ENCODE measurements around the gene GFRA3.
"Not testable (repeated sequence)": the region's sequence is repeated elsewhere in the genome, so short reads cannot be mapped to it uniquely, and the experiment has no call there.

Gene GFRA3, protein sequence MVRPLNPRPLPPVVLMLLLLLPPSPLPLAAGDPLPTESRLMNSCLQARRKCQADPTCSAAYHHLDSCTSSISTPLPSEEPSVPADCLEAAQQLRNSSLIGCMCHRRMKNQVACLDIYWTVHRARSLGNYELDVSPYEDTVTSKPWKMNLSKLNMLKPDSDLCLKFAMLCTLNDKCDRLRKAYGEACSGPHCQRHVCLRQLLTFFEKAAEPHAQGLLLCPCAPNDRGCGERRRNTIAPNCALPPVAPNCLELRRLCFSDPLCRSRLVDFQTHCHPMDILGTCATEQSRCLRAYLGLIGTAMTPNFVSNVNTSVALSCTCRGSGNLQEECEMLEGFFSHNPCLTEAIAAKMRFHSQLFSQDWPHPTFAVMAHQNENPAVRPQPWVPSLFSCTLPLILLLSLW

DNA sequence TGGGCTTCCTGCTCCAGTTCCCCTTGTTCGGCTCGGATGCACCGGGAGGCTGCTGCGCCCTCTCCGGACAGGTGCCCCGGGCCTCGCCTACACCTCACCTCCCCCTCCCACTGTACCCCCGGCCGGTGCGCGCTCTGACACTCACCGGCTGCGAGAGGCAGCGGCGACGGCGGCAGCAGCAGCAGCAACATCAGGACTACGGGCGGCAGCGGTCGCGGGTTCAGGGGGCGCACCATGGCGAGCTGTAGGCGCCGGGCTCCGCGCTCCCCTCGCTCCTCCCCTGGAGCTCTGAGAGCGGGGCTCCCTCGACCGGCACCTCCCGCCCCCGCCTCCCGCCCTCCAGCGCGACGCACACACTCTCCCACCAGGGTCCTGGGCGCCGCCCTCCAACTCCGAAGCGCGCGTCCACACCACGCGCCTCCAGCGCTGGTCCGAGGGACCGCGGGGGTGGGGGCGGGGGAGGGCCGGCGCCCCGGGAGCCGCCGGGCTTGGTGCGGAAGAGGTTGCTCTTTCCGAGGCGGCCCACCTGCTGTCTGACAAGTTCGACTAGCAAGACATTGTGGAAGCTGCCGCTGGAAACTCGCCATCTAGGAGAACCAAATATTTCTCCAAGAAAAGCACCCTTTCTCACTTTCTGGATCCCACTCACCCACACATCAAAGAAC is at the start of gene GFRA3:
Gene GFRA3, minus strand, starts transcription at position 433 of the 665 bp plus-strand sequence. Its CDS starts 197 bp downstream, at position 236.
- peak in 1 of 2 donors; percentile 27 for DNase-seq

DNA sequence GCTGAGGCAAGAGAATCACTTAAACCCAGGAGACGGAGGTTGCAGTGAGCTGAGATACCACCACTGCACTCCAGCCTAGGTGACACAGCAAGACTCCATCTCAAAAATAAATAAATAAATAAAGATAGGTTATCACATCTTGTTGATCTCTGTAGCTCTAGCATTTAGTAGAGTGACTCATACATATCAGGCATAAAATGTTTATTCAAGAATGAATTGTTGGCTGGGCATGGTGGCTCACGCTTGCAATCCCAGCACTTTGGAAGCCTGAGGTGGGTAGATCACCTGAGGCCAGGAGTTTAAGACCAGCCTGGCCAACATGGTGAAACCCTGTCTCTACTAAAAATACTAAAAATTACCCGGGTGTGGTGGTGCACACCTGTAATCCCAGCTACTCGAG is 43.8 kb upstream of the GFRA3 start:
- not testable (repeated sequence) for DNase-seq

- no peak for DNase-seq
Measured at GRCh38 chr5:138316355-138316754, 41.9 kb upstream of the GFRA3 start.

DNA sequence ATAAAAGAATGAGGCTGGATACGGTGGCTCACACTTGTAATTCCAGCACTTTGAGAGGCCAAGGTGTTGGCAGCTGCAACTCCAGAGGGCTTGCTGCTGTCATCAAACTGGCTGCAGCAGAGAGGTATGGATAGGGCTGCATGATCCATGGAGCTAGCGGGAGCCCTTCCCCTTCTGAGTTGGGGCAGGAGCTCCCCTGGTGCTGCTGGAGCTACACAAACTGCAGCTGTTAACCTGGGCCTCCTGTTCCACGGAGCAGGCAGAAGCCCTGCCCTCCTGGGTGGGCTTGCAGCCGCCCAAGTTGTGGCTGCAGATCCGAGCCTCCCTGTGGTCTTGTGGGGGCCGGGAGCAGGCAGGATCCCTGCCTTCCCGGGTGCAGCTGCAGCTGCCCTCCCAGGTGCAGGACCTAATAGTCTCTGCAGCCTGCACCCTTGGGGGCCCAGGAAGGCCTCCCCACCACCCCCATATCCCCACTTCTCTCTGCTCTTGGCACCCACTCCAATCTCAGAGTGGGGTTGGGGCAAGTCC is 41.4 kb upstream of the GFRA3 start:
- DNase-seq = no peak

DNA sequence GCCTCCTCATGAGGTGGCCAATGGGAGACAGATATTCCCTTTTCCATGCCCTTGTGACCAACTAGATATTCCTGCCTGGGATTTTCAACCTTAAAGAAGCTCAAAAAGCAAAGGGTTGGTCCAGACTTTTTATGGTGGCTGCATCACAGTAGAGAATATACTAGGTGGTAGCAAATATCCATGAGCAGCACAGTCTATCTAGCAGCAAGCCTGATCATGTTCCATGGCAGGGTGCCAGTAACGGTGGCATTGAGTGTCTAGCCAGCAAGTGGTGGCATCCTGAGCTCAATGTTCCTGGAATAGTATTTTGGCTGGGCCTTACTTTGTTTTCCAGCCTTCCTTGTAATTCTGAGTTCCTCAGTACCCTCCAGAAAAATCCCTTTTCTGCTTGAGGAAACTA is 31.4 kb upstream of the GFRA3 start:
- no peak for DNase-seq

DNA sequence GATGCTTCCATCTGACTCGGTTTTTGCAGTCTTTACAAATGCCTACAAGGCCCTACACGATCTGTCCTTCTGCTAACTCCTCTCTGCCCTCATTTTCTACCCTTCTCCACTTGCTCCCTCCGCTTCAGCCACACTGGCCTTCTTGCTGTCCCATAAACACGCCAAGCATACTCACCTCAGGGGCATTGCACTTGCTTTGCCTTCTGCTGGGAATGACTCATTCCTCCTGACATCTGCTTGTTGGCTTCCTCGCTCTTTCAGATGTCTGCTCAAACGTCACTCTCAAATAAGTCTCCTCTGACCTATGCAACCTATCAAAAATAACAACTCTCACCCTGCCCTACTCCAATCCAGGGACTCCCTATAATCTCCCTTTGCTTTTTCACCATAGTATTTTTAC is 29.0 kb upstream of the GFRA3 start:
- DNase-seq = no peak

- DNase-seq = no peak
Measured at GRCh38 chr5:138289296-138289695, 14.9 kb upstream of the GFRA3 start.

- DNase-seq = no peak
Measured at GRCh38 chr5:138287246-138287645, 12.8 kb upstream of the GFRA3 start.

- no peak for DNase-seq
Measured at GRCh38 chr5:138282920-138283742, 8.7 kb upstream of the GFRA3 start.

GRCh38 chr5:138280915-138281314 is 6.5 kb upstream of the GFRA3 start:
- no peak for DNase-seq

DNA sequence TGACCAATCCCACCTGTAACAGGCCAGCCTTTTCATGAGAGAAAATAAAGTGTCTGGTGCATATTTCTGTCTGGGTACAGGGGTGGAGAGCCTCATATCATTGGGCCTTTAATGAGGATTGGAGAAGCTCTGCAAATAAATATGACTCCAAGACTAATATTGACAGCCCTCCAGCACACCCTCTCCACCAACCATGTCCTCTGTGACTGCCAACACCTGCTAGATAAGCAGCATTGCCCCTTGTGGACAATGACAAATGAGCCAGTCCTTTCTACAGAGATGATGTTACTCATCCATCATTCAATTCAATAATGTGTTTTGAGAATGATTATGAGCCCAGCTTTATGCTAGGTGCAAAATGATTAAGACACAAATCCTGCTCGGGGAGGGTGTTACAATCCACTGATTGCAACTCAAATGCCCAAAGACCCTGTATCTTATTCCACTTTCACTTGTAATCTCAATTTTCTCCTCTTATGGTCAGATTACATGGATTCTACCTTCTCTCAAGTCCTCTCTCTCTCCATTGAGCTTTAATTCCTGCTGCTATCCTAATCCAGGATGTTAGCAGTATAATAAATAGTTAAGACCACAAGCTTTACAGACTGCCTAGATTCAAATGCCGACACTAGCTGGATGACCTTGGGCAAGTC is 2.1 kb upstream of the GFRA3 start:
- DNase-seq = no peak

DNA sequence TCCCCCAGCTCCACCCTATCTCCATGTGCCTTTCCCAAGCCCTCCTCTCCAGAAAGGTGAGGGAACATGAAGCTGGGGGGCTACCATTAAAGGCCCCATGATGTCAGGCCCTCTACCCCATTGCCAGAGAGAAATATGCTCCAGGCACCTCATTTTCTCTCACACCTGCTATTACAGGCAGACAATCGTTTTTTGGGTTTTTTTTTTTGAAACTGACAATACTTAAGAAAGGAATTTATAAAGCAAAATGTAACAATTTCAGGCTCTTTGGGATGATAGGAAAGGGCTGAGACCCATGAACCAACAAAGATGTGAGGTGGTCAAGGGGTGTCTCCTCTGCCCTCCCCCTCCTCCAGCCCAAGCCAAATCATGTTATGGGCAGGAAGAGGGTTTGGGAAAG is 1.5 kb upstream of the GFRA3 start:
- DNase-seq = no peak

DNA sequence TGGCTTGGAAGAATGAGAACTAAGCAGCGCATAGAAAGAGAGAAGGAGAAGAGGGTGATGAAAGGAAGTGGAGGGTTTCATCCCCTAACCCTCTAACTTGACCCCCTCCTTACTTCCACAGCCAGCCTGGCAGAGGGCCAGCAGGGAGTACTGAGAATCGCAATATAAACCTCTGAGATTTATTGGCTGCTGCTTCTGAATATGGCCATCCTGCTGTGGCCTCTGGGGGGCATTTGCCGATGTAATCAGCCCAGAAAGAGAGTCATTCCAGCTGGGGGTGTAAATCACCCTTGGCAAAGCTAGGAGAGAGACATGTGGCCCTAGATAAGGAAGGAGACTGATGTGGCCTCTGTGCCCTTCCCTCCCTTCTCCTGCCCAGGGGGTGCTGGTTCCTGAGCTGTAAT is 960 bp upstream of the GFRA3 start:
- DNase-seq = no peak

DNA sequence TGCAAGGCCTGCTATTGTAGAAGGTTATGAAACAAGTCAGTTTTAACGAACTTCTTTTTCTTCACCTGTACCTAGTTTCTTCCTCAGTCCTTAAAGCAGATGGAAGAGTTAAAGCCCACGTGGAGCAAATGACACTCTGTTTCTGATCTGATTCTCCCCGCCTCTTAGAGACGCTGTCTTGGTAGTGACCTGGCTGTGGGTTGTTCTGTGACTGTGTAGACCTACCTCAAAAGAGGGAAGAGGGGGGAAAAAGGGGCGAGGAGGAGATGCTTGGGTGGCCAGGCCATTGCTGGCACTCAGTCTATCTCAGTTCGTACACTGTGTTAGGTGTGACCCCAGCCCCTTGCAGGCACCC is 610 bp downstream of the GFRA3 start:
- no peak for DNase-seq

- no peak for DNase-seq
Measured at GRCh38 chr5:138272681-138273080, 1.7 kb downstream of the GFRA3 start.

DNA sequence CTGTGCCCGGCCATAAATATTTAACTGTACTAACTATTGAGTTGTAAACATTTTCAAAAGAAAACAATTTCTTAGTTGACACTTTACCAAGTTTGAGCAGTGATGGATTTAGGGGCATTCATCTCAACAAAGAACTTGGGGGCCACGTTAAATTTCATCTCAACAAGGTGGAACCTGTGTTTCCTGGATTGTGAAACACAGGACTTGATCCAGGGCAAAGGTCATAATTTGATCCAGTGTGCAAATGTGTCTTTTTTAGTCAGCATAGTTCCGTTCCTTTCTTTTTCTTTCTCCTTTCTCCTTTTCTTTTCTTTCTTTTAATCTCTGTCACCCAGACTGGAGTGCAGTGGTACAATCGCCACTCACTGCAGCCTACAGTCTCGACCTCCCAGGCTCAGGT is 3.1 kb downstream of the GFRA3 start:
- DNase-seq = no peak

DNA sequence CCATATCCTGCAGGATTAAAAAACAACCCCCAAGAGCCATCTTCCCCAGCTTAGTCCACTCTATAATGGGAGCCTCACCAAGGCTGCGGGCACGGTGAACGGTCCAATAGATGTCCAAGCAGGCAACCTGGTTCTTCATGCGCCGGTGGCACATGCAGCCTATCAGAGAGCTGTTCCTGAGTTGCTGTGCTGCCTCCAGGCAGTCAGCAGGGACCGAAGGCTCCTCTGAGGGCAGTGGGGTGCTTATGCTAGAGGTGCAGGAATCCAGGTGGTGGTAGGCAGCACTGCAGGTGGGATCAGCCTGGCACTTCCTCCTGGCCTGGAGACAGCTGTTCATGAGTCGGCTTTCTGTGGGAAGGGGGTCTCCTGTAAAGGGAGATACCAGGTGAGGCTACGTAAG is 10.2 kb downstream of the GFRA3 start:
- DNase-seq = no peak

DNA sequence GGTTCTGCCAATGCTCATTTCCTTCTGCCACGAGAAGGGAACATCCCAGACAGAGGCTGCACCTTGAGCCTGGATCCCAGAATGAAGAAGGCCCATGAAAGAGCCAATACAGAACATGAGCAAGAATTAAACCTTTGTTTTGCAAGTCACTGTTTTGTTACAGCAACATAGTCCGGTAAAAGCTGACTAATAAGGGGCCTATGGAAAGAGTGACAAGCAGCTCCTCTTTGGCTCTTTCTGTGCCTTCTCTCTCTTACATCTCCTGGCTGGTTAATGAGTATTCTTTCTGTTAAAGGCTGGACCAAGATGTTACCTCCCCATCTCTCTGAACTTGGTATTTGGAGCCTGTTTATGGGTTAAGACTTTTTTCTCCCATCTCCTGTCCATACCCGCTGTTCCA is 10.8 kb downstream of the GFRA3 start:
- no peak for DNase-seq

DNA sequence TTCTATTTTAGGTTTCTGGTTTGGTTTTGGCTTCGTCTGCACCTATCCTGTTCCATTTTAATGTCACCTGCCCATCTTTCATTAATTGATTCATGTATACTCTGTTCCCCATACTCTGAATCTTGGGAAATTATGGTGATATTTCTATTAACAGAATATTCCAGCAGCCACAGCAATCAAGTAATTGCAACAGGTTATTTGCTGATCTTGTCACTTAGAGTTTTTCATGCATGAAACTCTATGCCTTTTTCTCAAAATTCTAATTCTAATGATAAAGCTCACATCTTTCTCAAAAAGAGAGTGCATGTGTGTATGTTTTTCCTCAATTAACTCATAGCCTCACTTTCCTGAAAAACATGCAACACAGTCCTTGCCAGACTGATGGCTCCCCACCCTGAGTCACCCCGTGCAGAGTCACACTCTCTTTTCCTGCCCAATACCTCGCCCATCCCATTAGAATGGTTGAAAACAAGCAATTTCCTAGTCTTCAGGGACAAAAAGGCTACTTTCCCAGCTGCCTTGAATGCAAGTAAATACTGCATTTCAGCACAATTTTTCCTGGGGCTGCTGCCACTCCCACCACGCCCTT is 15.6 kb downstream of the GFRA3 start:
- DNase-seq = no peak

DNA sequence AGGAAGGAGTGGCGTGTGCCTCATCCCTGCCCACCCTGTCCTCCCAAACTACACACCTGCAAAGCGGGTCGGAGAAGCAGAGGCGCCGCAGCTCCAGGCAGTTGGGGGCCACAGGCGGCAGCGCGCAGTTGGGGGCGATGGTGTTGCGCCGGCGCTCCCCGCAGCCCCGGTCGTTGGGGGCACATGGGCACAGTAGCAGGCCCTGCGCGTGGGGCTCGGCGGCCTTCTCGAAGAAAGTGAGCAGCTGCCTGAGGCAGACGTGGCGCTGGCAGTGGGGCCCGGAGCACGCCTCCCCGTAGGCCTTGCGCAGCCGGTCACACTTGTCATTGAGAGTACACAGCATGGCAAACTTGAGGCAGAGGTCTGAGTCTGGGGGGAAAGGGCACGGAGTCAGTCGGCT is 16.8 kb downstream of the GFRA3 start:
- DNase-seq = no peak

- no peak for DNase-seq
Measured at GRCh38 chr5:138252944-138253343, 21.5 kb downstream of the GFRA3 start.

GRCh38 chr5:138247800-138248199 is 26.6 kb downstream of the GFRA3 start:
- not testable (repeated sequence) for DNase-seq

- DNase-seq = no peak
Measured at GRCh38 chr5:138246822-138247221, 27.6 kb downstream of the GFRA3 start.

All from stimulated activated CD4-positive, alpha-beta T cell treated with anti-CD3 and anti-CD28 coated beads, Interleukin-2, amount 100 ng/mL, for 24 hours (primary cell).